A673 (cell line): Measurements from ENCODE around the gene FNTB.

Source experiments
- EZH2 ChIP-seq: fragments of 200-600 bp; sonication (generic); IDR thresholded peaks from 2 replicates; pipeline ENCODE4 v1.6.1; 2017; ENCODE audit warnings: borderline replicate concordance, low read depth, mild to moderate bottlenecking, mixed read lengths, antibody characterized with exemption, low read length; ENCODE audit not compliant: poor library complexity, severe bottlenecking
- TF ChIP-seq, protein P1 (sequence below): fragments of 300-800, 200-600 bp; sonication (generic); conservative IDR thresholded peaks from 2 replicates; pipeline ENCODE4 v1.5.1; 2017; ENCODE audit warnings: low read depth, mild to moderate bottlenecking, antibody characterized with exemption, low read length, moderate library complexity, mixed read lengths

- TF ChIP-seq, protein P1, sequence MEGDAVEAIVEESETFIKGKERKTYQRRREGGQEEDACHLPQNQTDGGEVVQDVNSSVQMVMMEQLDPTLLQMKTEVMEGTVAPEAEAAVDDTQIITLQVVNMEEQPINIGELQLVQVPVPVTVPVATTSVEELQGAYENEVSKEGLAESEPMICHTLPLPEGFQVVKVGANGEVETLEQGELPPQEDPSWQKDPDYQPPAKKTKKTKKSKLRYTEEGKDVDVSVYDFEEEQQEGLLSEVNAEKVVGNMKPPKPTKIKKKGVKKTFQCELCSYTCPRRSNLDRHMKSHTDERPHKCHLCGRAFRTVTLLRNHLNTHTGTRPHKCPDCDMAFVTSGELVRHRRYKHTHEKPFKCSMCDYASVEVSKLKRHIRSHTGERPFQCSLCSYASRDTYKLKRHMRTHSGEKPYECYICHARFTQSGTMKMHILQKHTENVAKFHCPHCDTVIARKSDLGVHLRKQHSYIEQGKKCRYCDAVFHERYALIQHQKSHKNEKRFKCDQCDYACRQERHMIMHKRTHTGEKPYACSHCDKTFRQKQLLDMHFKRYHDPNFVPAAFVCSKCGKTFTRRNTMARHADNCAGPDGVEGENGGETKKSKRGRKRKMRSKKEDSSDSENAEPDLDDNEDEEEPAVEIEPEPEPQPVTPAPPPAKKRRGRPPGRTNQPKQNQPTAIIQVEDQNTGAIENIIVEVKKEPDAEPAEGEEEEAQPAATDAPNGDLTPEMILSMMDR = no peak
- TF ChIP-seq EZH2 = no peak
These were observed 52.3 kb downstream of the FNTB start for GRCh38 chr14:65038966-65039365.
